Cardiac fibroblast (primary cell): ENCODE results near the gene PLCL2.
"Not testable (repeated sequence)": the region's sequence is repeated elsewhere in the genome, so short reads cannot be mapped to it uniquely, and the experiment has no call there.

ENCODE experiments used
- DNase-seq, 2 donors: peaks; one replicate each; pipeline versions ENCODE4 v3.0.0 to v3.0.0-alpha.2; 2010; ENCODE audit warnings: low read depth in 2 of 2
- H3K4me3 ChIP-seq, 2 donors: replicated peaks in 1 of 2; 1 replicate in 1 of 2; 2 replicates in 1 of 2; pipeline ENCODE4 v1.5.1; 2011; ENCODE audit warnings: low read depth in 2 of 2, low read length in 2 of 2, mild to moderate bottlenecking in 2 of 2, moderate library complexity in 1 of 2
- TF ChIP-seq, protein P1 (sequence below): IDR thresholded peaks from one replicate; pipeline ENCODE4 v1.5.1; 2011; ENCODE audit warnings: low read depth, mild to moderate bottlenecking, low read length, inconsistent platforms

PLCL2 gene

DNA sequence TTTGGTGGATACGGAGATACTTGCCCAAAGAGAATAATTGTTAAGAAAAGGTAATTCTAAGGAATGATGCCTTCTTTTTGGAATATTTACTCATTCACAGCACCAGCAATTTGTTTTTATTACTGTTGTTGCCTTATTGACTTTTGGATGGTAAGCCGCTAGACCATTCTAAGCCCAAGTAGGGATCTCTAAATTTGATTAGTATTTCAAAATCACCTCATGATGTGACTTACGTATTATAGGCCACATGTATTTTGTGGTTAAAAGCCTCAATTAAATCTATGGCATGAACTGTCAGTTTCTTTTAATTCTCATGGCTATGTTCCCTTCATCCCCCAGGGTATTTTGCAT lies 94.1 kb downstream of the PLCL2 start:
- no peak for DNase-seq
- no peak overlapping the region for H3K4me3 ChIP-seq
- TF ChIP-seq, protein P1, sequence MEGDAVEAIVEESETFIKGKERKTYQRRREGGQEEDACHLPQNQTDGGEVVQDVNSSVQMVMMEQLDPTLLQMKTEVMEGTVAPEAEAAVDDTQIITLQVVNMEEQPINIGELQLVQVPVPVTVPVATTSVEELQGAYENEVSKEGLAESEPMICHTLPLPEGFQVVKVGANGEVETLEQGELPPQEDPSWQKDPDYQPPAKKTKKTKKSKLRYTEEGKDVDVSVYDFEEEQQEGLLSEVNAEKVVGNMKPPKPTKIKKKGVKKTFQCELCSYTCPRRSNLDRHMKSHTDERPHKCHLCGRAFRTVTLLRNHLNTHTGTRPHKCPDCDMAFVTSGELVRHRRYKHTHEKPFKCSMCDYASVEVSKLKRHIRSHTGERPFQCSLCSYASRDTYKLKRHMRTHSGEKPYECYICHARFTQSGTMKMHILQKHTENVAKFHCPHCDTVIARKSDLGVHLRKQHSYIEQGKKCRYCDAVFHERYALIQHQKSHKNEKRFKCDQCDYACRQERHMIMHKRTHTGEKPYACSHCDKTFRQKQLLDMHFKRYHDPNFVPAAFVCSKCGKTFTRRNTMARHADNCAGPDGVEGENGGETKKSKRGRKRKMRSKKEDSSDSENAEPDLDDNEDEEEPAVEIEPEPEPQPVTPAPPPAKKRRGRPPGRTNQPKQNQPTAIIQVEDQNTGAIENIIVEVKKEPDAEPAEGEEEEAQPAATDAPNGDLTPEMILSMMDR = no peak

DNA sequence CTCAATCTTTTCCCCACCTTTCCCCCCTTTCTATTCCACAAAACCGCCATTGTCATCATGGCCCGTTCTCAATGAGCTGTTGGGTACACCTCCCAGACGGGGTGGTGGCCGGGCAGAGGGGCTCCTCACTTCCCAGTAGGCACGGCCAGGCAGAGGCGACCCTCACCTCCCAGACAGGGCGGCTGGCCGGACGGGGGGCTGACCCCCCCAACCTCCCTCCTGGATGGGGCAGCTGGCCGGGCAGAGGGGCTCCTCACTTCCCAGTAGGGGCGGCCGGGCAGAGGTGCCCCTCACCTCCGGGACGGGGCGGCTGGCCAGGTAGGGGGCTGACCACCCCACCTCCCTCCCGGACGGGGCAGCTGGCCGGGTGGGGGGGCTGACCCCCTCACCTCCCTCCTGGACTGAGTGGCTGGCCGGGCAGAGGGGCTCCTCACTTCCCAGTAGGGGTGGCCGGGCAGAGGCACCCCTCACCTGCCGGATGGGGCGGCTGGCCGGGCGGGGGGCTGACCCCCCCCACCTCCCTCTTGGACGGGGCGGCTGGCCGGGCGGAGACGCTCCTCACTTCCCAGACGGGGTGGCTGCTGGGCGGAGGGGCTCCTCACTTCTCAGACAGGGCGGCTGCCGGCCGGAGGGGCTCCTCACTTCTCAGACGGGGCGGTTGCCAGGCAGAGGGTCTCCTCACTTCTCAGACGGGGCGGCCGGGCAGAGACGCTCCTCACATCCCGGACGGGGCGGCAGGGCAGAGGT lies 95.2 kb downstream of the PLCL2 start:
- not testable (repeated sequence) for H3K4me3 ChIP-seq, DNase-seq

DNA sequence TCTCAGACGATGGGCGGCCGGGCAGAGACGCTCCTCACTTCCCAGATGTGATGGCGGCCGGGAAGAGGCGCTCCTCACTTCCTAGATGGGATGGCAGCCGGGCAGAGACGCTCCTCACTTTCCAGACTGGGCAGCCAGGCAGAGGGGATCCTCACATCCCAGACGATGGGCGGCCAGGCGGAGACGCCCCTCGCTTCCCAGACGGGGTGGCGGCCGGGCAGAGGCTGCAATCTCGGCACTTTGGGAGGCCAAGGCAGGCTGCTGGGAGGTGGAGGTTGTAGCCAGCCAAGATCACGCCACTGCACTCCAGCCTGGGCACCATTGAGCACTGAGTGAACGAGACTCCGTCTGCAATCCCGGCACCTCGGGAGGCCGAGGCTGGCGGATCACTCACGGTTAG lies 95.8 kb downstream of the PLCL2 start:
- DNase-seq, H3K4me3 ChIP-seq: not testable (repeated sequence)

DNA sequence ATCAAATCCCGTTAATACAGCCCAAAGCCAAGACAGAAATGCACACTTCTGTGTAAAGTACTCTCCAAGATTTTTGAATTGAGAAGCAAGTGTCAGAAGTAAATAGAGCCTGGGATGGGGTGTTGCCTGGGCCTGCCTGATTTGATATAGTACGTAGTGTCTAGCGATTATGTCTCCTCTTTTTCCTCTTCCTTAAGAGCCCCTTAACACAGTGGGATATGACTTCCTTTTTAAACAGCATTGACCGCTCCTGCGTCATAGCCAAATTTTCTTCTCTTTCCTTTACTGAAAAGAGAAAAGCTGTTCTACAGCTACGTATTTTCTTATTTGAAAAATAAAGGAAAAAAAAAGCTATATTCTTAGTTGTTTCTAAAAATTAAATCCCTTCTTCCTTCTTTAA lies 97.7 kb downstream of the PLCL2 start:
- DNase-seq = no peak
- H3K4me3 ChIP-seq = no peak overlapping the region
- TF ChIP-seq, protein P1 = no peak

DNA sequence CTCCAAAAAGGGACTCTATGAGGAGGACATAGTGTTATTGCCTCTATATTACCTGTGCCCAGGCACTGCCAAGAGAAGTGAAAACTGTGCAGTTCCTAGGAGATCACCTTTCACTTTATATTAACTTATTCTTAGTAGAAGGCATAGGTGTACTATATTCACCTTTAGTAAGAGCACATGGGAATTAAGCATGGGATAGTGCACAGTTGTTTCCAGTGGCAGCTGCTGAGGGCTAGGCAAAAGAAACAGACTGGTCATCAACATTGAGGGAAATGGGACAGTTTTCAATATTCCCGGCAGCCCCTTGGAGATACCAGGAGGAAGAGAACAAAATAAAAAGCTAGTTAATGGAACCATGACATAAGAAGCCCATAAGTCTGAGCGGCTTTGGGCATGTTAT lies 100.9 kb downstream of the PLCL2 start:
- no peak for DNase-seq
- TF ChIP-seq, protein P1 = no peak

DNA sequence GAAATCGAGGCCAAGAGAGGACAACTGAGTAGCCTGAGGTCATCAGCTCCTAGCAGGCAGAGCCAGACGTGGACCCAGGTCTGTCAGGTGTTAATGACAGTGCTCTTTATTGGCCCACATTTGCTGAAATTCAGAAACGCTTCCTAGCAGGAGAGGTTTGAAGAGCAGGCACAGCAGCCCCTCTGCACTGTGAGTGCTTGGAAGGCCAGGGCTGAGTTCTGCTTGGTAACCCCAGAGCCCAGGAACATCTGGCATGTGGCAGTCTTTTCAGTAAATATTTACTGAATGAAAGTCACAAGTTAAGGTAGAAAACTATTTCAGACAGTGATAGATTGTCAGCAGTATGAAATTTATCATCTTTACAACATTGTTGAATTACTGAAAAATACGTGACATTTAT lies 102.4 kb downstream of the PLCL2 start:
- H3K4me3 ChIP-seq = no peak overlapping the region
- TF ChIP-seq, protein P1 = no peak
- no peak for DNase-seq

More for the DNA sequence above, 100.9 kb downstream of the PLCL2 start:
- no peak overlapping the region for H3K4me3 ChIP-seq

DNA sequence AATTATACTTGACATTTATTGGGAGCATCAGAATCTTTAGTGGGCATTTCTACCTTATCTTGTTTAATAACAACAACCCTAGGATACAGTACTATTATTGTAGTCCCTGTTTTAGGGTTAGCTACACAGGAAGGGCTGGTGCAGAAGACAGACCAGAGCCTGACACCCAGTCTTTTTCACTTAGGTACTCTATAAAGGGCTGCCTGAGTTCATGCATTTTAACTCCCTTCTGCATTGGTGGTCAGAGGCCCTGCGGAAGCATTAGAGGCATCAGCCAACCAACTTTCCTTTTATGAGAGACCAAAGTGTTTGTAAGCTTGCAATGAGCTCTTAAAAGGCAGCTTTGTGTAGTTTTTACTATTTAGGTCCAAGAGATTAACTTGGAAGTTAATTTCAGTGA lies 105.4 kb downstream of the PLCL2 start:
- no peak for DNase-seq
- no peak overlapping the region for H3K4me3 ChIP-seq
- TF ChIP-seq, protein P1 = no peak

DNA sequence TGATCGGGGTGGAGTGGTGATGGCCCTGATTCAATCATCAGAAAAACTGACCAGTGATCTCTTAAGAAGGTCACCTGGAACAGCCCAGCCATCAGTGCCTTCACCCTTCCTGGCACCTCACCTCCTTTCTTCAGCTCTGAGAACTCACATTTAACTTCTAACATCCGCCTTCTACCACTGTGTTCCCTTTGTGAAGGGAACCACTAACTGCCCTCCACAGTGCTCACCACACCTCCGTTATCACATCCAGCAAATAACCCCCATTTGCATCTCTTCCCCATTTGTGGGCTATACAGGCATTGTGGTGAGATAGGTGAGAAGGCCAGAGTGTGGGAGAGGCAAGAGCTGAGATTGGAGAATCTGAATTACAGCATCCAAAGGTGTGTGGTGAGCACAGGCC lies 107.4 kb downstream of the PLCL2 start:
- H3K4me3 ChIP-seq = no peak overlapping the region
- DNase-seq = no peak
- TF ChIP-seq, protein P1 = no peak
